B cell (primary cell): ENCODE measurements around the gene ASMT.

Source experiments
- EZH2 ChIP-seq: IDR thresholded peaks from 2 replicates; pipeline ENCODE4 v1.6.1; 2012; ENCODE audit warnings: borderline replicate concordance, low read depth, mild to moderate bottlenecking, moderate library complexity, low read length; ENCODE audit not compliant: insufficient read depth, poor library complexity, severe bottlenecking
- TF ChIP-seq, protein P1 (sequence below): fragments of 200-600 bp; IDR thresholded peaks from one replicate; pipeline ENCODE4 v1.8.0; 2022; ENCODE audit warnings: antibody characterized with exemption, mild to moderate bottlenecking

DNA sequence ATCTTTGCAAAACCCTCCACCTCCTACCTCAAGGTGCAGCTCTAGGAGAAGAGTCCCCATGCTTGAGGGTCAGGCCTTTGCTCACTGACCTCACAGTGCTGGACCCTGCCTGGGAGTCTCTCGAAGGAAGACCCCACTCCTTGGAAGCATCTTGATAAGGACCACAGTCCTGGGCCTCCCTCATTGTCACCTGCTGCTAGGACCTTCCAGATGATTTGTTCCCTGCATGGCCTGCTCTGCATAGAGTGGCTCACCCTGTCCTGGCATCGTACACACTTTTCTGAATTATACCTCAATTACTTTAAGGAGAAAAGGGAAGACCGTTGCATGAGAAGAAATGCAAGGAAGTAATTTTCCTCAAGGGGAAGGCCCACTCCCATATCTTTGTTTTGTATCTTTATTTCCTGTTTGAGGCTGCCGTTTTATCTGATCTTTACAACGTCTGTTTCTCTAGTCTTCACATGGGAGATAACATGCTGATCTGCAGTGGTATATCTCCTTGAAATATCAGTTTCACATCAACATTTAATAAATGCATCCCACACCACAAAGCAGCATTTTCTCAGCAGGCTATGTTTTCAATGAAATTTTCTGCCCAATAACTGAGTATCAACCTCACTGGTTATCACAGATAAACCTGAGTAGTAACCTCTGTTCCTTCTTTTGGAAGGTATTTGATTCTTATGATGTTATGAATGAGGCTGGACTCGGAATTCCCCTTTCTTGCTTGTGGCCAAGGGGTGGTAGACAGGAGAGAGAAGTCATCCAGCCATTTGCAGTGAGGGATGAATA lies 38.5 kb upstream of the ASMT start:
- TF ChIP-seq EZH2: no peak
- TF ChIP-seq, protein P1, sequence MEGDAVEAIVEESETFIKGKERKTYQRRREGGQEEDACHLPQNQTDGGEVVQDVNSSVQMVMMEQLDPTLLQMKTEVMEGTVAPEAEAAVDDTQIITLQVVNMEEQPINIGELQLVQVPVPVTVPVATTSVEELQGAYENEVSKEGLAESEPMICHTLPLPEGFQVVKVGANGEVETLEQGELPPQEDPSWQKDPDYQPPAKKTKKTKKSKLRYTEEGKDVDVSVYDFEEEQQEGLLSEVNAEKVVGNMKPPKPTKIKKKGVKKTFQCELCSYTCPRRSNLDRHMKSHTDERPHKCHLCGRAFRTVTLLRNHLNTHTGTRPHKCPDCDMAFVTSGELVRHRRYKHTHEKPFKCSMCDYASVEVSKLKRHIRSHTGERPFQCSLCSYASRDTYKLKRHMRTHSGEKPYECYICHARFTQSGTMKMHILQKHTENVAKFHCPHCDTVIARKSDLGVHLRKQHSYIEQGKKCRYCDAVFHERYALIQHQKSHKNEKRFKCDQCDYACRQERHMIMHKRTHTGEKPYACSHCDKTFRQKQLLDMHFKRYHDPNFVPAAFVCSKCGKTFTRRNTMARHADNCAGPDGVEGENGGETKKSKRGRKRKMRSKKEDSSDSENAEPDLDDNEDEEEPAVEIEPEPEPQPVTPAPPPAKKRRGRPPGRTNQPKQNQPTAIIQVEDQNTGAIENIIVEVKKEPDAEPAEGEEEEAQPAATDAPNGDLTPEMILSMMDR: no peak
